CD4-positive, alpha-beta T cell (primary cell): ENCODE data around the gene NIF3L1. TPM values are rescaled to one million over a fixed set of nuclear protein-coding genes. Genes with fewer than 3 reads are reported as not detected.

Experiments
- ATAC-seq: fragments of 200-7000 bp; cut with Tn5 transposase; one replicate; pipeline ENCODE4 v1.10.0; 2022; ENCODE audit warnings: mild to moderate bottlenecking; ENCODE audit not compliant: poor library complexity
- CTCF ChIA-PET: fragments of 350-600 bp; sonication (Branson Sonifier 250); formaldehyde crosslinking; loops from one replicate; lab custom pipeline; 2021; ENCODE audit warnings: antibody characterized with exemption, inconsistent platforms; lab: Charles Lee
- POLR2A ChIA-PET: fragments of 350-600 bp; sonication (Branson Sonifier 250); formaldehyde crosslinking; loops from one replicate; lab custom pipeline; 2021; ENCODE audit warnings: antibody characterized with exemption, inconsistent platforms; lab: Charles Lee
- DNase-seq, 14 experiments: peaks; one replicate each; pipeline ENCODE4 v3.0.0-alpha.2; 2013 to 2020; ENCODE audit warnings: mixed read lengths in 2 of 14
- H3K27ac ChIP-seq, 2 donors: one replicate each; pipeline versions ENCODE4 v1.5.1 to v1.7.0; 2013; ENCODE audit warnings: low read length in 2 of 2, low read depth in 1 of 2, mild to moderate bottlenecking in 1 of 2
- H3K27me3 ChIP-seq, 2 experiments: 1 replicate in 1 of 2; 2 replicates in 1 of 2; pipeline versions ENCODE4 v1.6.1 to v1.7.0; 2013; ENCODE audit warnings: low read length in 2 of 2, control low read depth in 1 of 2, mild to moderate bottlenecking in 1 of 2, moderate library complexity in 1 of 2; ENCODE audit not compliant: insufficient read depth in 2 of 2, control insufficient read depth in 1 of 2
- H3K36me3 ChIP-seq: one replicate; pipeline ENCODE4 v1.6.1; 2013; ENCODE audit warnings: low read length, control low read depth; ENCODE audit not compliant: insufficient read depth
- H3K4me1 ChIP-seq: one replicate; pipeline ENCODE4 v1.6.1; 2013; ENCODE audit warnings: low read length, control low read depth; ENCODE audit not compliant: insufficient read depth
- H3K4me3 ChIP-seq: one replicate; pipeline ENCODE4 v1.5.1; 2013; ENCODE audit warnings: mild to moderate bottlenecking, low read length, moderate library complexity
- H3K9me3 ChIP-seq, 2 experiments: 1 replicate in 1 of 2; 2 replicates in 1 of 2; pipeline versions ENCODE4 v1.6.1 to v1.7.0; 2013; ENCODE audit warnings: low read length in 2 of 2, mild to moderate bottlenecking in 2 of 2, control low read depth in 1 of 2, moderate library complexity in 1 of 2; ENCODE audit not compliant: control insufficient read depth in 1 of 2, insufficient read depth in 1 of 2
- H3K27ac Mint-ChIP-seq: one replicate; pipeline ENCODE4 v1.8.0; 2020; ENCODE audit warnings: mixed read lengths
- H3K27me3 Mint-ChIP-seq: one replicate; pipeline ENCODE4 v1.8.0; 2021; ENCODE audit warnings: mixed read lengths
- H3K36me3 Mint-ChIP-seq: one replicate; pipeline ENCODE4 v1.8.0; 2021; ENCODE audit warnings: low read depth, mixed read lengths
- H3K4me1 Mint-ChIP-seq: one replicate; pipeline ENCODE4 v1.8.0; 2021; ENCODE audit warnings: low read depth, mixed read lengths
- H3K4me3 Mint-ChIP-seq: one replicate; pipeline ENCODE4 v1.8.0; 2020; ENCODE audit warnings: mild to moderate bottlenecking, mixed read lengths
- H3K9me3 Mint-ChIP-seq: one replicate; pipeline ENCODE4 v1.8.0; 2020; ENCODE audit warnings: mixed read lengths
- intact Hi-C, 2 experiments: fragments of 100-400 bp; cut with DNase I in 1 of 2; cut with micrococcal nuclease in 1 of 2; formaldehyde crosslinking; loops; one replicate each; pipeline versions ENCODE4 v1.15.1 to v1.9.0; 2023 to 2025; cut with DNase I, micrococcal nuclease
- total RNA-seq, 174 experiments: library from RNA in 2 of 174; stranded (reverse) in 2 of 174; gene quantifications; one replicate each; pipeline ENCODE4 v1.2.3 and lab custom pipeline; 2021 to 2026
- TF ChIP-seq, protein P1 (sequence below): fragments of 200-600 bp; IDR thresholded peaks from one replicate; pipeline ENCODE4 v1.8.0; 2022; ENCODE audit warnings: antibody characterized with exemption, mild to moderate bottlenecking

NIF3L1 gene
- total RNA-seq, 2 experiments from 2014 or later, result 6.1 to 6.7 TPM

DNA sequence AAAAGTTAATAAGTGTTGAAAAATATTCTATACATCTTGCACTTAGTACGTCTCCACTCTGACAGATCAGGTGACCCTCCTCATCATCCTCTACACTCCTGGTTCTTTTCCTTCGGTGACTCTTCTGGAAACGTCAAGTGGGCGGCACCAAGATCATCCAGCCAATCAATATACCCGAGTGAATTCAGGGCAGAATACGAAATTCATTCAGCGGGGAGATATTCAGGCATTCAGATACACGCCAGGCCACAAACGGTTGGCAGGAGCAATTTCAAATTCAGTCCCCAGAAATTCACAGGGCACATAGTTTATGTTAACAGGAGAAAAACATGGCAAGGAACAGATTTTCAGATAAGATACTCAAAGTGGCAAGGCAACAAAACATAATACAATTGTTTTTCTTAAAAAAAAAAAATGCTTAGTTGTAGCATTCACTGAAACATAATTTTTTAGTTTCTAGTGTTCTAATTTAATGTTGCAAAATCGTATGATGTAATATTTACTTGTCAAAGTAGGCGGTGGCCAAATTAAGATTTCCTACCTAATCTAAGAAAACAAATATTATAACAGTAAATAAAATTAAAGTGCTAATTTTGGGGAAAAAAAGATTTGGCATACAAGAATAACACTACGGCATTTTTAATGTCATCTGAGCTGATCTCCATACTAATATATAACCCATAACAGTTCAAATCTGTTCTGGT lies 28.9 kb upstream of the NIF3L1 start:
- TF ChIP-seq, protein P1, sequence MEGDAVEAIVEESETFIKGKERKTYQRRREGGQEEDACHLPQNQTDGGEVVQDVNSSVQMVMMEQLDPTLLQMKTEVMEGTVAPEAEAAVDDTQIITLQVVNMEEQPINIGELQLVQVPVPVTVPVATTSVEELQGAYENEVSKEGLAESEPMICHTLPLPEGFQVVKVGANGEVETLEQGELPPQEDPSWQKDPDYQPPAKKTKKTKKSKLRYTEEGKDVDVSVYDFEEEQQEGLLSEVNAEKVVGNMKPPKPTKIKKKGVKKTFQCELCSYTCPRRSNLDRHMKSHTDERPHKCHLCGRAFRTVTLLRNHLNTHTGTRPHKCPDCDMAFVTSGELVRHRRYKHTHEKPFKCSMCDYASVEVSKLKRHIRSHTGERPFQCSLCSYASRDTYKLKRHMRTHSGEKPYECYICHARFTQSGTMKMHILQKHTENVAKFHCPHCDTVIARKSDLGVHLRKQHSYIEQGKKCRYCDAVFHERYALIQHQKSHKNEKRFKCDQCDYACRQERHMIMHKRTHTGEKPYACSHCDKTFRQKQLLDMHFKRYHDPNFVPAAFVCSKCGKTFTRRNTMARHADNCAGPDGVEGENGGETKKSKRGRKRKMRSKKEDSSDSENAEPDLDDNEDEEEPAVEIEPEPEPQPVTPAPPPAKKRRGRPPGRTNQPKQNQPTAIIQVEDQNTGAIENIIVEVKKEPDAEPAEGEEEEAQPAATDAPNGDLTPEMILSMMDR, result no peak
- Mint-ChIP-seq H3K4me3 (peak overlapping the region; percentile 97), H3K9me3 (no peaks in the 10 kb centered on the region), H3K27ac (peak overlapping the region; percentile 88), H3K27me3 (peaks cover 4% of the 10 kb centered on the region), H3K4me1 (peaks cover 73% of the 10 kb centered on the region), H3K36me3 (peaks cover 96% of the 10 kb centered on the region)
- ATAC-seq, result no peak
- H3K4me3 ChIP-seq, result peak overlapping the region; percentile 96
- intact Hi-C loops, result loop anchor here (5.0 to 10.0 kb wide), 2 partner anchors 102 to 595 kb away; partner anchors contain the start of genes ORC2 (in 1 of the 2), STRADB (in 1 of the 2) and TRAK2 (in 1 of the 2)
- peaks cover 27% of the 10 kb centered on the region for H3K4me1 ChIP-seq
- H3K27me3 ChIP-seq, result no peaks in the 10 kb centered on the region
- CTCF ChIA-PET, result no interaction called here
- H3K36me3 ChIP-seq, result peaks cover 70% of the 10 kb centered on the region
- POLR2A ChIA-PET, result interaction anchor here (0.7 to 3.8 kb wide), 7 partner anchors 11 to 373 kb away, joined by 3 to 23 read pairs (median 5); partner anchors contain the start of genes CFLAR, NIF3L1 and PPIL3
- H3K9me3 ChIP-seq, result no peaks in the 10 kb centered on the region
- H3K27ac ChIP-seq, result peak overlapping the region in 1 of 2 donors; percentile 7
- peak in 4 of 14 experiments; percentile 20 to 53 (median 48) for DNase-seq

- H3K27ac ChIP-seq, result peak overlapping the region in 1 of 2 donors; percentile 22
- ATAC-seq (no peak), DNase-seq (no peak)
- peaks cover 56% of the 10 kb centered on the region for H3K36me3 ChIP-seq
- H3K4me1 Mint-ChIP-seq, result peaks cover 68% of the 10 kb centered on the region
- peaks cover 81% of the 10 kb centered on the region for H3K36me3 Mint-ChIP-seq
- peak overlapping the region; percentile 96 for H3K4me3 ChIP-seq
- CTCF ChIA-PET, result interaction anchor here (0.5 to 1.1 kb wide), 4 partner anchors 23 to 148 kb away, joined by 3 to 5 read pairs (median 4); partner anchors contain the start of genes NIF3L1 and PPIL3
- intact Hi-C loops, result loop anchor here (2.0 to 10.0 kb wide), 4 partner anchors 49 to 593 kb away; partner anchors contain the start of genes ORC2 (in 1 of the 2), STRADB (in 1 of the 2) and TRAK2 (in 1 of the 2)
- H3K4me3 Mint-ChIP-seq, result peak overlapping the region; percentile 97
- H3K27ac Mint-ChIP-seq, result peak overlapping the region; percentile 88
- no peaks in the 10 kb centered on the region for H3K27me3 ChIP-seq
- peaks cover 4% of the 10 kb centered on the region for H3K27me3 Mint-ChIP-seq
- TF ChIP-seq, protein P1, result no peak
- peaks cover 30% of the 10 kb centered on the region for H3K4me1 ChIP-seq
- POLR2A ChIA-PET, result interaction anchor here (0.6 to 1.7 kb wide), 4 partner anchors 12 to 275 kb away, joined by 3 to 7 read pairs (median 5); partner anchors contain the start of genes NIF3L1 and PPIL3
- no peaks in the 10 kb centered on the region for H3K9me3 Mint-ChIP-seq
- no peaks in the 10 kb centered on the region for H3K9me3 ChIP-seq
These were observed 27.5 kb upstream of the NIF3L1 start for GRCh38 chr2:200861617-200862155.

DNA sequence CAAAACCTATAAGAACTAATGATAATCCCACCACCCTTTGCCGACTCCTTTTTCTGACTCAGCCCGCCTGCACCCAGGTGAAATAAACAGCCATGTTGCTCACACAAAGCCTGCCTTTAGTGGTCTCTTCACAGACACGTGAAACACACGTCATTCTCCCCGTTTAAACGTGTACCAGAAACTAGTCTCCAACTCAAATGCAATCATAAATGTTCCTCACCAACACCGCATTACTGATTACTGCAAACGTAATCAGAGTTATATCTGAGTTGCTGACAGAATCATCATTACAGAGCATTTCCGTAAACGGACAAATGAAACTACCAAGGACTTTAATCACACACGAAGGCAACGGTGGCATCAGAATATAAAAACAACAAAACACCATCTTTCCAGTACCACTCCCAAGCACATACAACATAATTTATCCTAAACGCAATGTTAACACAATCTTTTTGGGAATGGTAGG lies 26.6 kb upstream of the NIF3L1 start:
- Histone ChIP-seq H3K27ac (peak overlapping the region; percentile 100), H3K4me1 (peaks cover 28% of the 10 kb centered on the region)

More for the DNA sequence above, 26.6 kb upstream of the NIF3L1 start:
- no peaks in the 10 kb centered on the region for H3K9me3 ChIP-seq
- no peaks in the 10 kb centered on the region for H3K9me3 Mint-ChIP-seq
- ChIA-PET POLR2A (interaction anchor here (1.3 to 5.4 kb wide), 5 partner anchors 13 to 254 kb away, joined by 3 to 267 read pairs (median 55); partner anchors contain the start of genes CFLAR, NIF3L1 and PPIL3), CTCF (interaction anchor here (0.7 kb wide), 1 partner anchor 23 kb away, joined by 3 read pairs; no protein-coding TSS in a partner anchor)
- H3K27me3 ChIP-seq, result no peaks in the 10 kb centered on the region
- H3K4me1 Mint-ChIP-seq, result peaks cover 59% of the 10 kb centered on the region
- H3K27me3 Mint-ChIP-seq, result peaks cover 4% of the 10 kb centered on the region
- H3K4me3 Mint-ChIP-seq, result peak overlapping the region; percentile 97
- DNase-seq (peak in 11 of 14 experiments; percentile 24 to 86 (median 46)), ATAC-seq (peak; percentile 57)
- peaks cover 47% of the 10 kb centered on the region for H3K36me3 ChIP-seq
- TF ChIP-seq, protein P1, result no peak
- H3K27ac Mint-ChIP-seq, result peak overlapping the region; percentile 88
- intact Hi-C loops, result loop anchor here (2.0 to 10.0 kb wide), 4 partner anchors 50 to 592 kb away; partner anchors contain the start of genes ORC2 (in 1 of the 2), STRADB (in 1 of the 2) and TRAK2 (in 1 of the 2)
- peak overlapping the region; percentile 96 for H3K4me3 ChIP-seq
- peaks cover 73% of the 10 kb centered on the region for H3K36me3 Mint-ChIP-seq
